PC-3 (cell line): Measurements from ENCODE around the gene HOXC13. TPM values are rescaled to one million over a fixed set of nuclear protein-coding genes. Genes with fewer than 3 reads are reported as not detected.

ENCODE experiments used
- ATAC-seq: fragments of 200-7000 bp; cut with Tn5 transposase; 2 replicates; pipeline ENCODE4 v1.9.1; 2020; ENCODE audit warnings: mild to moderate bottlenecking, moderate library complexity
- BruUV-seq: library from RNA; stranded (reverse); fragments of 400-500 nt; replicated peaks from 2 replicates; lab custom pipeline; 2021; lab: Mats Ljungman, UMichigan
- CTCF ChIA-PET: fragments of 300-600 bp; sonication (Branson Sonifier 250); formaldehyde crosslinking; loops from one replicate; lab custom pipeline; 2022; ENCODE audit warnings: antibody characterized with exemption; lab: Charles Lee
- POLR2A ChIA-PET: fragments of 300-600 bp; sonication (Branson Sonifier 250); formaldehyde crosslinking; loops from one replicate; lab custom pipeline; 2022; ENCODE audit warnings: antibody characterized with exemption; ENCODE audit not compliant: unreplicated experiment; lab: Charles Lee
- DNase-seq: peaks from one replicate; pipeline ENCODE4 v3.0.0-alpha.2; 2015
- H2AFZ ChIP-seq: fragments of 300-600 bp; sonication (generic); 2 replicates; pipeline ENCODE4 v1.6.0; 2016; ENCODE audit warnings: antibody characterized with exemption, low read length
- H3F3A ChIP-seq: fragments of 300-600 bp; sonication (generic); one replicate; pipeline ENCODE4 v1.6.0; 2017; ENCODE audit warnings: antibody characterized with exemption, low read length, control low read depth, mild to moderate bottlenecking; ENCODE audit not compliant: unreplicated experiment
- H3K27ac ChIP-seq: fragments of 300-600 bp; sonication (generic); 2 replicates; pipeline ENCODE4 v1.5.1; 2016; ENCODE audit warnings: mild to moderate bottlenecking, low read length
- H3K27me3 ChIP-seq: fragments of 300-600 bp; sonication (generic); 2 replicates; pipeline ENCODE4 v1.6.1; 2016; ENCODE audit warnings: low read length, mixed read lengths
- H3K36me3 ChIP-seq: fragments of 300-600 bp; sonication (generic); 2 replicates; pipeline ENCODE4 v1.6.1; 2016; ENCODE audit warnings: low read depth, mixed run types, low read length, mixed read lengths
- H3K4me1 ChIP-seq: fragments of 300-600 bp; sonication (generic); 2 replicates; pipeline ENCODE4 v1.5.1; 2016; ENCODE audit warnings: low read length; ENCODE audit not compliant: insufficient read depth
- H3K4me2 ChIP-seq: fragments of 300-600 bp; sonication (generic); 2 replicates; pipeline ENCODE4 v1.6.0; 2016; ENCODE audit warnings: low read length
- H3K4me3 ChIP-seq: fragments of 300-600 bp; sonication (generic); 2 replicates; pipeline ENCODE4 v1.5.1; 2016; ENCODE audit warnings: mild to moderate bottlenecking, low read length, mixed read lengths
- H3K79me2 ChIP-seq: fragments of 300-600 bp; sonication (generic); 2 replicates; pipeline ENCODE4 v1.6.1; 2017; ENCODE audit warnings: low read length, mixed read lengths
- H3K9ac ChIP-seq: fragments of 300-600 bp; sonication (generic); 2 replicates; pipeline ENCODE4 v1.6.0; 2016; ENCODE audit warnings: mild to moderate bottlenecking, low read length
- H3K9me2 ChIP-seq: fragments of 300-600 bp; sonication (generic); replicated peaks from 2 replicates; pipeline ENCODE4 v1.6.1; 2016; ENCODE audit warnings: mixed run types, low read length, mixed read lengths
- H3K9me3 ChIP-seq: fragments of 300-600 bp; sonication (generic); 2 replicates; pipeline ENCODE4 v1.6.1; 2016; ENCODE audit warnings: low read length, mixed read lengths
- H4K20me1 ChIP-seq: fragments of 300-600 bp; sonication (generic); 2 replicates; pipeline ENCODE4 v1.6.1; 2016; ENCODE audit warnings: low read length, mixed read lengths
- CTCF ChIP-seq: fragments of 300-600 bp; sonication (generic); conservative IDR thresholded peaks from 2 replicates; pipeline ENCODE4 v1.5.1; 2017; ENCODE audit warnings: antibody characterized with exemption, low read depth, mild to moderate bottlenecking, low read length
- EZH2 ChIP-seq: fragments of 300-600 bp; sonication (generic); IDR thresholded peaks from one replicate; pipeline ENCODE4 v1.6.1; 2017; ENCODE audit warnings: antibody characterized with exemption, mild to moderate bottlenecking, low read length; ENCODE audit not compliant: unreplicated experiment
- EZH2phosphoT487 ChIP-seq: fragments of 300-600 bp; sonication (generic); IDR thresholded peaks from 2 replicates; pipeline ENCODE4 v1.6.1; 2018; ENCODE audit warnings: mild to moderate bottlenecking, antibody characterized with exemption, low read length, borderline replicate concordance
- intact Hi-C: fragments of 100-400 bp; cut with micrococcal nuclease; formaldehyde crosslinking; loops from 2 replicates; pipeline ENCODE4 v1.9.0; 2023
- total RNA-seq: library from RNA; depleted of rRNA; stranded (reverse); fragments of >200 nt; gene quantifications from 2 replicates; pipeline ENCODE4 v1.2.3, GENCODE V29; 2014

The HOXC13 gene
- total RNA-seq, 1 experiment from 2014 or later, result 9.0 TPM

GRCh38 chr12:53973236-53974042 is 34.8 kb downstream of the HOXC13 start:
- H3K4me2 ChIP-seq, result peak overlapping the region; percentile 95
- no peaks in the 10 kb centered on the region for H3K36me3 ChIP-seq
- ChIA-PET CTCF (interaction anchor here (0.6 kb wide), 1 partner anchor 229 kb away, joined by 4 read pairs; no protein-coding TSS in a partner anchor), POLR2A (no interaction called here)
- no peaks in the 10 kb centered on the region for H3F3A ChIP-seq
- peak; percentile 7; the same call in 1 of the 2 replicates for ATAC-seq
- no peaks in the 10 kb centered on the region for H3K79me2 ChIP-seq
- DNase-seq, result peak; percentile 12
- H3K27me3 ChIP-seq, result no peaks in the 10 kb centered on the region
- H4K20me1 ChIP-seq, result no peaks in the 10 kb centered on the region
- TF ChIP-seq EZH2, result no peak
- no peak for TF ChIP-seq CTCF
- no peak for TF ChIP-seq EZH2phosphoT487
- no peaks in the 10 kb centered on the region for H3K9me3 ChIP-seq
- H3K9me2 ChIP-seq, result no peaks in the 10 kb centered on the region
- intact Hi-C loops, result no loop called here
- peak overlapping the region; percentile 89 for H2AFZ ChIP-seq
- H3K4me1 ChIP-seq, result peaks cover 26% of the 10 kb centered on the region
- BruUV-seq, result no TSS peak
- H3K27ac ChIP-seq, result no peak overlapping the region
- H3K4me3 ChIP-seq, result peak overlapping the region; percentile 75
- H3K9ac ChIP-seq, result peak overlapping the region; percentile 77; the same call in 1 of the 2 replicates

GRCh38 chr12:53974084-53975063 is 35.7 kb downstream of the HOXC13 start, which contains the start of gene HOTAIR:
TSS of gene HOTAIR (minus strand) at chr12:53974954.
- peak within 1 kb of the TSS; percentile 89 for H2AFZ ChIP-seq
- H3K36me3 ChIP-seq, result no peaks in the 10 kb centered on the region
- H3K4me1 ChIP-seq, result peaks cover 35% of the 10 kb centered on the region
- no peaks in the 10 kb centered on the region for H3F3A ChIP-seq
- intact Hi-C loops, result no loop called here
- H3K27ac ChIP-seq, result no peak within 1 kb of the TSS
- no peaks in the 10 kb centered on the region for H3K79me2 ChIP-seq
- H3K9ac ChIP-seq, result peak within 1 kb of the TSS; percentile 77
- H3K4me2 ChIP-seq, result peak within 1 kb of the TSS; percentile 95
- POLR2A ChIA-PET, result no interaction called here
- CTCF ChIA-PET, result interaction anchor here (0.6 kb wide), 1 partner anchor 230 kb away, joined by 4 read pairs; no protein-coding TSS in a partner anchor
- H3K9me3 ChIP-seq, result no peaks in the 10 kb centered on the region
- peak within 1 kb of the TSS; percentile 75 for H3K4me3 ChIP-seq
- TF ChIP-seq CTCF (no peak), EZH2 (no peak), EZH2phosphoT487 (no peak)
- H3K27me3 ChIP-seq, result no peaks in the 10 kb centered on the region
- H3K9me2 ChIP-seq, result no peaks in the 10 kb centered on the region
- ATAC-seq (peak; percentile 40), DNase-seq (peak; percentile 53)
- no TSS peak for BruUV-seq
- H4K20me1 ChIP-seq, result no peaks in the 10 kb centered on the region
